ENCODE results near the gene TNS4. TPM values are rescaled to one million over a fixed set of nuclear protein-coding genes. Genes with fewer than 3 reads are reported as not detected.

TNS4 gene
- total and polyA plus RNA-seq, 2 donors (not counting 1 experiment from before 2014, with no cell fraction given): not detected

DNA sequence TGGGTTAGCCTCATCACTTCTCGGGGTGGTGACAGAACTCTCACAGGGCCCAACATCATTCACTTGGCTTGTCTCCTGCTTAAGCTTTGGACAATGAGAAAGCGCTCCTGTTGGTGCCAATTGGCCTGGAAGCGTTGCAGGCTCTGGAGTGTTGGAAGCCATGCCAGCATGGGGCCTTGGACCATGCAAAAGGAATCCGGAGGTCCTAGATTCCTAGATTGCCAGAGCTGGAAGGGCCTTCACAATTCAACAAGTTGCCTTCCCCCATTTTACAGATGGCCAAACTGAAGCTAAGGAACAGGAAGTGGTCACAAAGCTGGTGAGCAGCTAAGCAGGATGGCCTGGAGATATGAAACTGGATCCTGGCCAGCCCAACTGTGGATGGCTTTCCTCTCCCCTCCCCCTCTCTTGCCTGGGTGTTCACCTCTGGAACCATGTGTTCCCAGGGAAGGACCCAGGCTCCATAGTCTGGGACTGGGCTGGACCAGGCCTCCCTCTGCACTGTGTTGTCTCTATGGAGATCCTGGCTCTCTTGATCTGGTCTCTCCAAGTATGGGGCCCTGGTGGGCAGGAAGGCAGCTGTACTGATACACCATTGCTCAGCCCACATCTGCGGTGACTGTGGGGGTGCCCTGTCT lies 64.2 kb downstream of the TNS4 start:
- no peak for TF ChIP-seq EZH2 (IDR thresholded peaks at IDR 0.05; ENCODE audit: borderline replicate concordance, insufficient read depth, low read depth, low read length, poor library complexity, severe bottlenecking)
- TF ChIP-seq, protein P1, sequence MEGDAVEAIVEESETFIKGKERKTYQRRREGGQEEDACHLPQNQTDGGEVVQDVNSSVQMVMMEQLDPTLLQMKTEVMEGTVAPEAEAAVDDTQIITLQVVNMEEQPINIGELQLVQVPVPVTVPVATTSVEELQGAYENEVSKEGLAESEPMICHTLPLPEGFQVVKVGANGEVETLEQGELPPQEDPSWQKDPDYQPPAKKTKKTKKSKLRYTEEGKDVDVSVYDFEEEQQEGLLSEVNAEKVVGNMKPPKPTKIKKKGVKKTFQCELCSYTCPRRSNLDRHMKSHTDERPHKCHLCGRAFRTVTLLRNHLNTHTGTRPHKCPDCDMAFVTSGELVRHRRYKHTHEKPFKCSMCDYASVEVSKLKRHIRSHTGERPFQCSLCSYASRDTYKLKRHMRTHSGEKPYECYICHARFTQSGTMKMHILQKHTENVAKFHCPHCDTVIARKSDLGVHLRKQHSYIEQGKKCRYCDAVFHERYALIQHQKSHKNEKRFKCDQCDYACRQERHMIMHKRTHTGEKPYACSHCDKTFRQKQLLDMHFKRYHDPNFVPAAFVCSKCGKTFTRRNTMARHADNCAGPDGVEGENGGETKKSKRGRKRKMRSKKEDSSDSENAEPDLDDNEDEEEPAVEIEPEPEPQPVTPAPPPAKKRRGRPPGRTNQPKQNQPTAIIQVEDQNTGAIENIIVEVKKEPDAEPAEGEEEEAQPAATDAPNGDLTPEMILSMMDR (IDR thresholded peaks at IDR 0.05): no peak
- H4K20me1 ChIP-seq (ENCODE audit: control insufficient read depth, insufficient read depth, low read length, poor library complexity, severe bottlenecking): no peaks in the 10 kb centered on the region
- H3K4me2 ChIP-seq (replicated peaks; ENCODE audit: low read depth, low read length, poor library complexity, severe bottlenecking): no peak overlapping the region
- H3K27ac ChIP-seq (ENCODE audit: low read length in 2 of 2): no peak overlapping the region
- H3K27me3 ChIP-seq (replicated peaks in 1 of 4; ENCODE audit: control extremely low read depth in 1 of 4, control insufficient read depth in 3 of 4, insufficient read depth in 4 of 4, low read length in 3 of 4): no peaks in the 10 kb centered on the region
- 86% methylated on average over 5 of the region's 5 CpGs for WGBS (ENCODE audit: insufficient coverage)
- Mint-ChIP-seq H3K4me3 (no peak overlapping the region), H3K9me3 (ENCODE audit: insufficient read depth) (no peaks in the 10 kb centered on the region), H3K4me1 (peaks cover 6% of the 10 kb centered on the region), H3K27me3 (no peaks in the 10 kb centered on the region), H3K27ac (no peak overlapping the region)
- no peak overlapping the region for H3K9ac ChIP-seq (ENCODE audit: low read length)
- DNase-seq (no peak), ATAC-seq (ENCODE audit: low read depth) (no peak)
- H3K36me3 ChIP-seq (replicated peaks in 1 of 2; ENCODE audit: control extremely low read depth in 1 of 2, control insufficient read depth in 1 of 2, extremely low read depth in 1 of 2, insufficient read depth in 2 of 2, low read length in 1 of 2): no peaks in the 10 kb centered on the region
- CTCF ChIA-PET: interaction anchor here (0.8 to 9.3 kb wide), 9 partner anchors 10 to 356 kb away, joined by 3 to 172 read pairs (median 4); no protein-coding TSS in a partner anchor
- no peaks in the 10 kb centered on the region for H3K9me3 ChIP-seq (ENCODE audit: control extremely low read depth in 1 of 3, control insufficient read depth in 2 of 3, insufficient read depth in 1 of 3, low read length in 2 of 3)
- no peaks in the 10 kb centered on the region for H3K79me2 ChIP-seq (ENCODE audit: control insufficient read depth, insufficient read depth, low read length)
- no peak overlapping the region for H2AFZ ChIP-seq (ENCODE audit: insufficient read depth, low read depth, low read length, poor library complexity, severe bottlenecking)
- intact Hi-C loops (cut with micrococcal nuclease): no loop called here
- POLR2A ChIA-PET: interaction anchor here (0.6 kb wide), 1 partner anchor 1242 kb away, joined by 5 read pairs; no protein-coding TSS in a partner anchor
- H3K4me1 ChIP-seq (ENCODE audit: control insufficient read depth in 2 of 2, insufficient read depth in 2 of 2, low read length in 2 of 2): peaks cover 4 to 10% of the 10 kb centered on the region in 2 donors
- no peak overlapping the region for H3K4me3 ChIP-seq (ENCODE audit: control extremely low read depth in 1 of 5, extremely low read depth in 1 of 5, insufficient read depth in 1 of 5, low read depth in 2 of 5, low read length in 4 of 5)

DNA sequence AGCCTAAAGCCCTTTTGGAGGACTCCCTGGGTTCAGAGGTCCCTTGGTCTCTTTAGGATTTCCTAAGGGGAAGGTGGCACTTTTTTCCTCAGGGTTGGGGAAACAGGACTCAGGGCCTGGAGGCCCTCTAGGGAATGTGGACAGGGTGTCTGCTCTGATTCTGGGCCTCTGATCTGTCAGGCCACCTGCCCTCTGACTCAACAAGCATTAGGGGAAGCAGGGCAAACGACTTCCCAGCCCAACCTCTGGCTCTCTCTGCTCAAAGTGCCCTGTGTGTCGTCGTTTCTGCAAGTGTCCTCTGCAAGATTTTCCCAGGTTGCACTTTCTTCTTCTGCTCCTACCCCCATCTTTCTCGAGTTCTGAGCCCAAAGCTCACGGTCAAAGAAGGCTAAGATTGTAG lies 64.8 kb downstream of the TNS4 start:
- H3K9me3 ChIP-seq (ENCODE audit: control extremely low read depth in 1 of 3, control insufficient read depth in 2 of 3, insufficient read depth in 1 of 3, low read length in 2 of 3): no peaks in the 10 kb centered on the region
- TF ChIP-seq, protein P1 (IDR thresholded peaks at IDR 0.05): no peak
- intact Hi-C loops (cut with micrococcal nuclease): no loop called here
- ATAC-seq (ENCODE audit: low read depth): no peak
- no peaks in the 10 kb centered on the region for H3K27me3 ChIP-seq (replicated peaks in 1 of 4; ENCODE audit: control extremely low read depth in 1 of 4, control insufficient read depth in 3 of 4, insufficient read depth in 4 of 4, low read length in 3 of 4)
- no peaks in the 10 kb centered on the region for H3K27me3 Mint-ChIP-seq
- 68% methylated on average over 3 of the region's 5 CpGs for WGBS (ENCODE audit: insufficient coverage)
- ChIA-PET POLR2A (no interaction called here), CTCF (interaction anchor here (0.8 to 9.3 kb wide), 4 partner anchors 14 to 96 kb away, joined by 3 to 172 read pairs (median 9); no protein-coding TSS in a partner anchor)
- no peaks in the 10 kb centered on the region for H3K79me2 ChIP-seq (ENCODE audit: control insufficient read depth, insufficient read depth, low read length)
- H3K27ac ChIP-seq (ENCODE audit: low read length in 2 of 2): no peak overlapping the region
- H3K9me3 Mint-ChIP-seq (ENCODE audit: insufficient read depth): no peaks in the 10 kb centered on the region
- H3K27ac Mint-ChIP-seq: no peak overlapping the region
- H3K36me3 ChIP-seq (replicated peaks in 1 of 2; ENCODE audit: control extremely low read depth in 1 of 2, control insufficient read depth in 1 of 2, extremely low read depth in 1 of 2, insufficient read depth in 2 of 2, low read length in 1 of 2): no peaks in the 10 kb centered on the region
- H3K4me1 ChIP-seq (ENCODE audit: control insufficient read depth in 2 of 2, insufficient read depth in 2 of 2, low read length in 2 of 2): peaks cover 4 to 10% of the 10 kb centered on the region in 2 donors
- H3K4me3 ChIP-seq (ENCODE audit: control extremely low read depth in 1 of 5, extremely low read depth in 1 of 5, insufficient read depth in 1 of 5, low read depth in 2 of 5, low read length in 4 of 5): no peak overlapping the region
- no peak for DNase-seq
- H4K20me1 ChIP-seq (ENCODE audit: control insufficient read depth, insufficient read depth, low read length, poor library complexity, severe bottlenecking): no peaks in the 10 kb centered on the region
- H3K4me1 Mint-ChIP-seq: peaks cover 6% of the 10 kb centered on the region
- H3K4me2 ChIP-seq (replicated peaks; ENCODE audit: low read depth, low read length, poor library complexity, severe bottlenecking): no peak overlapping the region
- H3K4me3 Mint-ChIP-seq: no peak overlapping the region
- no peak overlapping the region for H2AFZ ChIP-seq (ENCODE audit: insufficient read depth, low read depth, low read length, poor library complexity, severe bottlenecking)
- H3K9ac ChIP-seq (ENCODE audit: low read length): no peak overlapping the region

Measured in B cell (primary cell).